T-cell (primary cell): ENCODE measurements around the gene HNRNPL. TPM values are rescaled to one million over a fixed set of nuclear protein-coding genes. Genes with fewer than 3 reads are reported as not detected.

ENCODE experiments used
- ATAC-seq, 4 experiments: fragments of 200-7000 bp in 3 of 4; fragments of 150-1000 bp in 1 of 4; cut with Tn5 transposase; replicated peaks in 1 of 4; 1 replicate in 3 of 4; 2 replicates in 1 of 4; pipeline ENCODE4 v1.10.0; 2021; ENCODE audit warnings: moderate library complexity in 3 of 4, mild to moderate bottlenecking in 2 of 4, moderate number of reproducible peaks in 1 of 4
- CTCF ChIA-PET, 2 donors: fragments of 300-600 bp; sonication (Branson Sonifier 250); formaldehyde crosslinking; loops; one replicate each; lab custom pipeline; 2022; ENCODE audit warnings: antibody characterized with exemption in 2 of 2; lab: Charles Lee
- POLR2A ChIA-PET, 2 donors: fragments of 300-600 bp; sonication (Branson Sonifier 250); formaldehyde crosslinking; loops; one replicate each; lab custom pipeline; 2022; ENCODE audit warnings: antibody characterized with exemption in 2 of 2; lab: Charles Lee
- DNase-seq, 35 experiments: peaks; one replicate each; pipeline versions ENCODE4 v3.0.0 to v3.0.0-alpha.2; 2013 to 2023
- H3K27ac ChIP-seq: one replicate; pipeline ENCODE4 v1.5.1; 2013; ENCODE audit warnings: low read length
- H3K27me3 ChIP-seq, 2 experiments: replicated peaks in 1 of 2; 1 replicate in 1 of 2; 2 replicates in 1 of 2; pipeline versions ENCODE4 v1.6.1 to v1.7.0; 2013; ENCODE audit warnings: low read length in 1 of 2, mixed read lengths in 1 of 2; ENCODE audit not compliant: control insufficient read depth in 2 of 2, insufficient read depth in 2 of 2; ENCODE audit errors: extremely low read depth in 1 of 2
- H3K36me3 ChIP-seq, 2 donors: 1 replicate in 1 of 2; 2 replicates in 1 of 2; pipeline versions ENCODE4 v1.6.1 to v1.7.0; 2013; ENCODE audit warnings: low read length in 1 of 2; ENCODE audit not compliant: control insufficient read depth in 2 of 2, insufficient read depth in 1 of 2; ENCODE audit errors: extremely low read depth in 1 of 2
- H3K4me1 ChIP-seq, 2 experiments: 1 replicate in 1 of 2; 2 replicates in 1 of 2; pipeline versions ENCODE4 v1.6.1 to v1.7.0; 2013; ENCODE audit warnings: low read length in 2 of 2, mixed read lengths in 1 of 2; ENCODE audit not compliant: insufficient read depth in 2 of 2, control insufficient read depth in 1 of 2; ENCODE audit errors: extremely low read depth in 1 of 2
- H3K4me3 ChIP-seq, 2 donors: 1 replicate in 1 of 2; 2 replicates in 1 of 2; pipeline versions ENCODE4 v1.5.1 to v1.7.0; 2013; ENCODE audit warnings: mild to moderate bottlenecking in 2 of 2, low read length in 1 of 2, moderate library complexity in 1 of 2; ENCODE audit not compliant: control insufficient read depth in 1 of 2; ENCODE audit errors: extremely low read depth in 1 of 2
- H3K9me3 ChIP-seq: 2 replicates; pipeline ENCODE4 v1.7.0; 2013
- H3K27ac Mint-ChIP-seq, 2 donors: one replicate each; pipeline ENCODE4 v1.8.0; 2020 to 2021; ENCODE audit warnings: mild to moderate bottlenecking in 2 of 2, mixed read lengths in 2 of 2
- H3K27me3 Mint-ChIP-seq, 2 donors: one replicate each; pipeline ENCODE4 v1.8.0; 2021 to 2022; ENCODE audit warnings: mixed read lengths in 2 of 2
- H3K36me3 Mint-ChIP-seq: one replicate; pipeline ENCODE4 v1.8.0; 2021; ENCODE audit warnings: mixed read lengths
- H3K4me1 Mint-ChIP-seq, 3 donors: one replicate each; pipeline ENCODE4 v1.8.0; 2020 to 2022; ENCODE audit warnings: mixed read lengths in 3 of 3, mild to moderate bottlenecking in 1 of 3
- H3K4me3 Mint-ChIP-seq, 3 donors: one replicate each; pipeline ENCODE4 v1.8.0; 2020 to 2022; ENCODE audit warnings: mild to moderate bottlenecking in 3 of 3, mixed read lengths in 3 of 3, moderate library complexity in 3 of 3
- H3K9me3 Mint-ChIP-seq, 3 donors: one replicate each; pipeline ENCODE4 v1.8.0; 2020 to 2022; ENCODE audit warnings: mixed read lengths in 3 of 3
- WGBS: methylation state at CpG from one replicate; pipeline ENCODE4 v1.1.5; 2013; ENCODE audit warnings: missing lambda C conversion rate; ENCODE audit not compliant: insufficient coverage; 5-methylcytosine and 5-hydroxymethylcytosine counted together
- total RNA-seq, 35 experiments: library from RNA in 6 of 35; stranded (reverse) in 6 of 35; fragments of 120-200 nt in 1 of 35; gene quantifications; one replicate each; pipeline versions ENCODE4 v1.2.1 to v1.2.4 and lab custom pipeline; 2013 to 2026

The HNRNPL gene
- total RNA-seq, 5 donors from 2014 or later (not counting 1 experiment from before 2014, with no cell fraction given), result 320 to 498 (median 330) TPM

DNA sequence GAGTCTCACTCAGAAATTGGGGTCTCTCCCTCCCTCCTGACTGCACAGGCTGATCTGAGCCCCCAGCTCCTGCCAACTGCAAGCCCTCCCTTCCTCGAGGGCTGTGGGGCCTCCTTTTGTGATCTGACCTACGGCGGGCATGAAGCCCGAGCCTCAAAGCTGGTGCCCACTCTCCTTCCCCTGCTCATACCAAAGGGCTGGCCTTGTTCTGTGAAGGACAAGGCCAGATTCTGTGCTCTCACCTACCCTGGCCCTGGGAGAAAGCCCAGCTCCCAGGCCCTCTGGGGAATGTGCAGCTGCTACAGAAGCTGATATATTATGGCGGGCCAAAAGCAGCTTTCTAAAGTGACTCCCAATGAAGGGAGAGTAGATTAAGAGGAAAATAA lies 9.2 kb downstream of the HNRNPL start:
- Mint-ChIP-seq H3K4me3 (peak overlapping the region in 1 of 3 donors; percentile 97), H3K36me3 (peaks cover 74% of the 10 kb centered on the region), H3K4me1 (peaks cover 51 to 69% (median 67%) of the 10 kb centered on the region in 3 donors), H3K9me3 (no peaks in the 10 kb centered on the region), H3K27ac (peak overlapping the region; percentile 84), H3K27me3 (no peaks in the 10 kb centered on the region)
- CTCF ChIA-PET, result no interaction called here
- POLR2A ChIA-PET, result interaction anchor here (0.6 to 0.7 kb wide), 3 partner anchors 9 to 900 kb away, joined by 4 to 5 read pairs (median 5); partner anchors contain the start of gene HNRNPL (in 1 of the 2)
- H3K36me3 ChIP-seq, result peaks cover 20 to 92% of the 10 kb centered on the region in 2 donors
- 100% methylated on average over 2 of the region's 5 CpGs for WGBS
- peaks cover 28 to 71% of the 10 kb centered on the region in 2 experiments for H3K4me1 ChIP-seq
- DNase-seq, result no peak
- H3K9me3 ChIP-seq, result no peaks in the 10 kb centered on the region
- H3K4me3 ChIP-seq, result no peak overlapping the region
- H3K27me3 ChIP-seq, result no peaks in the 10 kb centered on the region
- ATAC-seq, result no peak
- H3K27ac ChIP-seq, result peak overlapping the region; percentile 64

DNA sequence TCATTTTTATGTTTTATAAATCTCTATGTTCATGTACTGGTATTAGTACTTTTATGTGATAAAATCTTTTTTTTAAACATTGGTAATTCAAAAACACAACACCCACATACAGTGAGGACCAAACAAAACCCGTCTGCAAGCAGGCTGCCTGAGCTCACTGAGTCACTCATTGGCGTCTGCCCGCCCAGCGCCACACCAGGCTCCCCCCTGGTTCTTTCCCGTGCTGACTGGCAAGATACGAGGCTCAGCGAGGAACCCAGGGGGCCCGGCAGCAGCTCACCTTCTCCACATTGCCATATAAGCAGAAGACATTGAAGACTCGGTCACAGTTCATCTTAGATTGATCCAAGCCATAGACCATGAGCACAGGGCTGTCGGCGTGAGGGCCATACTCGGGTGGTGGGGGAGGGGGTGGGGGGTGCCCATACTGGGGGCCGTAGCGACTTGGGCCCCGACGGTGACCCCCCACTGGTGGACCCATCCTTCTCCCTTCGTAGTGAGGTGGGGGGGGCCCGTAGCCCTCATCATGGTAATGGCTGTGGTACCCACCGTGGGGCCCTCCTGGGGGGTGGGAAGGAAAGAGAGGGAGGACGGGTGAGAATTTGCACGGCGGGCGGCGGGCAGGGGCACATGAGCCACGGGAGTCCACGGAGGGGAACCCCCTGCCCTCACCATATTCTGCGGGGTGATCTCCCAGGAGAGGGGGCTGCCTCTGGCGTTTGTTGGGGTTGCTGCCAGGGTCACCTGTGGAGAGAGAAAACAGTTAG lies 9.8 kb downstream of the HNRNPL start:
- peaks cover 20 to 86% of the 10 kb centered on the region in 2 donors for H3K36me3 ChIP-seq
- H3K4me1 Mint-ChIP-seq, result peaks cover 45 to 64% (median 62%) of the 10 kb centered on the region in 3 donors
- ChIA-PET POLR2A (interaction anchor here in 1 of 2 donors (0.7 kb wide), 1 partner anchor 9 kb away, joined by 4 read pairs; the partner anchor contains the start of gene HNRNPL), CTCF (no interaction called here)
- peak overlapping the region in 1 of 3 donors; percentile 97 for H3K4me3 Mint-ChIP-seq
- no peak for DNase-seq
- H3K9me3 ChIP-seq, result no peaks in the 10 kb centered on the region
- no peaks in the 10 kb centered on the region for H3K27me3 ChIP-seq
- no peak for ATAC-seq
- no peak overlapping the region for H3K27ac ChIP-seq
- WGBS, result 82% methylated on average over 4 of the region's 28 CpGs
- peaks cover 71% of the 10 kb centered on the region for H3K36me3 Mint-ChIP-seq
- H3K9me3 Mint-ChIP-seq, result no peaks in the 10 kb centered on the region
- peak overlapping the region; percentile 66 to 68 for H3K27ac Mint-ChIP-seq
- no peaks in the 10 kb centered on the region for H3K27me3 Mint-ChIP-seq
- H3K4me3 ChIP-seq, result no peak overlapping the region
- H3K4me1 ChIP-seq, result peaks cover 28 to 65% of the 10 kb centered on the region in 2 experiments

DNA sequence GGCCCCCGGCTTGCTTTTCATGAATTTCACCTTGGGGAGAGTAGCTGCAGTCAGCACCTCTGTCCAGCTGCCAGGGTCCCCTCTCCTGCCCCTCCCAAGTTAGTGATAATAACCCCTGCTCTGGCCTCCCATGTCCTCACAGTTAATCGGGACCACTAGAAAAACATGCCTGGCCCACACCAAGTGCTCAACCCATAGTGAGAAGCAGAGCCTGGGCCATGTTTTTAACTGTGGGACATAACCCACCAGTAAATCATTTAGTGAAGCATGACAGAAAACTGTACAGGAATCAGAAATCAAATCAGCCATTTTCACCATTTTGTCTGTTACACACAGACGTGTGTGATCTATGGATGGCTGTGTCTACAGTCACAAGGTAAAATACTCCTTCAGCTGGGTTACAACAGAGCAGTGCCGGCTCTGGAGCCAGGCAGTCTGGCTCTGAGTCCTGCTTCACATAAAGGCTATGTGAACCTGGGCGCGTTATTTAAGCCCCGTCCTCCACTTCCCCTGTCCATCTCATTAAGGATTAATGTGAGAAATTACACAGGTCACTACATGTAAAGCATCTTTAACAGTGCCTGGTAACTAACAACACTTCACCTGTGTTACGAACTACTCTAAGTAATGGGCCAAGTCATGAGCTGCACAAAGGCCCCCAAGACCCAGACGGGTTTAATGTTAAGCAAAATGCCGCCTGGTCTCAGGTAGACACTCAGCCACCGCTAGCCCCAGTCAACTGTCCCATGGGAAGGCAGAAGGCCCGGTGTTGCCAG lies 10.6 kb downstream of the HNRNPL start:
- H3K27ac Mint-ChIP-seq, result peak overlapping the region; percentile 28 to 69
- WGBS, result 91% methylated on average over 4 of the region's 12 CpGs
- no peak for DNase-seq
- Histone ChIP-seq H3K27me3 (no peaks in the 10 kb centered on the region), H3K4me1 (peaks cover 26 to 57% of the 10 kb centered on the region in 2 experiments), H3K9me3 (no peaks in the 10 kb centered on the region), H3K4me3 (no peak overlapping the region), H3K36me3 (peaks cover 23 to 78% of the 10 kb centered on the region in 2 donors), H3K27ac (no peak overlapping the region)
- H3K4me3 Mint-ChIP-seq, result no peak overlapping the region
- POLR2A ChIA-PET, result no interaction called here
- no peaks in the 10 kb centered on the region for H3K27me3 Mint-ChIP-seq
- H3K9me3 Mint-ChIP-seq, result no peaks in the 10 kb centered on the region
- ATAC-seq, result no peak
- H3K36me3 Mint-ChIP-seq, result peaks cover 66% of the 10 kb centered on the region
- CTCF ChIA-PET, result interaction anchor here in 1 of 2 donors (0.6 kb wide), 1 partner anchor 42 kb away, joined by 8 read pairs; no protein-coding TSS in a partner anchor
- H3K4me1 Mint-ChIP-seq, result peaks cover 37 to 56% (median 54%) of the 10 kb centered on the region in 3 donors

DNA sequence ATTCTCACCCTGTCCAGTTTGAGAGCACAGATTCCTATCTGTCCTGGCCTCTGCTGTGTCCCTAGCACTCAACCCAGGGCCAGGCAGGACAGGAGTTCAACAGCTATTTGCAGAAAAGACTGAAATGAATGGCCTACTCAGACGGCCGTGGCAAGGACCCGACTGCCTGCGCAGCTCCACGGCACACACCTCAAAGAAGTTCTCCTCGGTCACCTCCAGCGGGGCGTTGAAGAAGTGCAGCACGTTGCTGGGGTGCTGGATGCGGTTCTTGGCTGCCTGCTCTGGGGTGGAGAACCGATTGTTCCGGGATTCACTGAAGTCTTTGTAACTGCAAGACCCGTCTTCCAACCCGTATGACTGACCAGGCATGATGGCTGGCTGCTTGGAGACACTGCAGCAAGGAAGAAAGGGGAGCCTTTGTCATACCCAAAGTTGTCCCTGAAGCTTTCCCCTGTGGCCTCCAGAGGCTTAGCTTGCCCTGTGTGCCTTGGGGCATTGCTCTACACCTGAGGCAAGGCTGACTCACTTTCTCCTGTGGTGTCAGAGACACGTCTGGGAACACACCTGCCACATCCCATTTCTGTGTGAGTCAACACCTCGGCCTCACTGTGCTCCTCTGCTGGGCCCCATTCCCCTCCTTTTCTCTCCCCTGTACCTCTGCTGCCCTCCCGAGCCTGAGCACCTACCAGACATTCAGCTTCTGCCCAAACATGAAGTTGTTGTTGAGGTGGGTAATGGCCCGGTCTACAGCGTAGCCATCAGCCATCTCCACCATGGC lies 11.4 kb downstream of the HNRNPL start:
- peaks cover 18 to 49% of the 10 kb centered on the region in 2 experiments for H3K4me1 ChIP-seq
- H3K36me3 ChIP-seq, result peaks cover 23 to 70% of the 10 kb centered on the region in 2 donors
- Mint-ChIP-seq H3K4me1 (peaks cover 29 to 48% (median 46%) of the 10 kb centered on the region in 3 donors), H3K36me3 (peaks cover 59% of the 10 kb centered on the region), H3K4me3 (no peak overlapping the region), H3K27ac (peak overlapping the region; percentile 28 to 69), H3K9me3 (no peaks in the 10 kb centered on the region), H3K27me3 (no peaks in the 10 kb centered on the region)
- H3K27me3 ChIP-seq, result no peaks in the 10 kb centered on the region
- H3K4me3 ChIP-seq, result no peak overlapping the region
- no peak overlapping the region for H3K27ac ChIP-seq
- no peak for ATAC-seq
- DNase-seq, result peak in 1 of 35 experiments; percentile 41
- ChIA-PET POLR2A (no interaction called here), CTCF (interaction anchor here in 1 of 2 donors (0.6 kb wide), 1 partner anchor 42 kb away, joined by 8 read pairs; no protein-coding TSS in a partner anchor)
- 89% methylated on average over 10 of the region's 19 CpGs for WGBS
- H3K9me3 ChIP-seq, result no peaks in the 10 kb centered on the region

DNA sequence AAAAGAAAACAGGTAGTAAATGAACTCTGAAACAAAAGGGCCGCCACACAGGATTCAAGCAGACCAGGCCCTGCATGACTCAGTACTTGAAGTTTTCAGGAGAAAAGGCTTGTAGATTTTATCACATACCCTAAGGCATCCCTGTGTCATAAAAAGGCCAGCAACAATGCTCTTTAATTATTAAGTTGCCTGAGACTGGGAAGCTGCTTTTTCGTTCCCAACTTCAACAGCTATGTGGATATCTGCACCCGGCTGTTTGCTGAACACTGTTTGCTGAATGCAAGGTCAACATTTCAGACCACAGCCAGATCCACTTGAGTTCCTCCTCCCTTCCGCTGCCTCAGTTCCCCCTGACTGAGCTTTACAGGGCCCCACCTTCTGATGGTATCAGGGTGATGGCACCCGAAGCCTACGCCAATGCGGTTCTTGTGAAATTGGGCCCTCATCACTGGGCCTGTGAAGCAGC lies 12.1 kb downstream of the HNRNPL start:
- H3K36me3 ChIP-seq, result peaks cover 23 to 63% of the 10 kb centered on the region in 2 donors
- CTCF ChIA-PET, result no interaction called here
- H3K4me1 ChIP-seq, result peaks cover 11 to 42% of the 10 kb centered on the region in 2 experiments
- Mint-ChIP-seq H3K27ac (peak overlapping the region in 1 of 2 donors; percentile 48), H3K36me3 (peaks cover 53% of the 10 kb centered on the region), H3K9me3 (no peaks in the 10 kb centered on the region), H3K27me3 (no peaks in the 10 kb centered on the region), H3K4me3 (no peak overlapping the region), H3K4me1 (peaks cover 22 to 42% (median 41%) of the 10 kb centered on the region in 3 donors)
- 98% methylated on average over 6 of the region's 7 CpGs for WGBS
- H3K27ac ChIP-seq, result no peak overlapping the region
- H3K9me3 ChIP-seq, result no peaks in the 10 kb centered on the region
- H3K27me3 ChIP-seq, result no peaks in the 10 kb centered on the region
- POLR2A ChIA-PET, result interaction anchor here in 1 of 2 donors (0.6 kb wide), 1 partner anchor 19 kb away, joined by 3 read pairs; no protein-coding TSS in a partner anchor
- DNase-seq, result no peak
- ATAC-seq, result no peak
- H3K4me3 ChIP-seq, result no peak overlapping the region
